ENCODE measurements around the gene DPP8.
"Not testable (repeated sequence)": the region's sequence is repeated elsewhere in the genome, so short reads cannot be mapped to it uniquely, and the experiment has no call there.

The DPP8 gene

GRCh38 chr15:65524226-65524625, 6.7 kb upstream of the DPP8 start:
- DNase-seq = no peak

- DNase-seq = no peak
These were observed 3.9 kb upstream of the DPP8 start for GRCh38 chr15:65521350-65521749.

GRCh38 chr15:65518633-65519285, 1.3 kb upstream of the DPP8 start:
- no peak for DNase-seq

GRCh38 chr15:65517866-65518207, 348 bp upstream of the DPP8 start:
- DNase-seq = no peak

GRCh38 chr15:65512807-65513416, 4.6 kb downstream of the DPP8 start:
- DNase-seq = no peak

- DNase-seq = no peak
These were observed 5.3 kb downstream of the DPP8 start for GRCh38 chr15:65512189-65512588.

- DNase-seq = no peak
These were observed 8.2 kb downstream of the DPP8 start for GRCh38 chr15:65509321-65509720.

GRCh38 chr15:65494076-65494475, 23.4 kb downstream of the DPP8 start:
- no peak for DNase-seq

- DNase-seq = no peak
These were observed 32.6 kb downstream of the DPP8 start for GRCh38 chr15:65484876-65485275.

- DNase-seq = no peak
These were observed 40.6 kb downstream of the DPP8 start for GRCh38 chr15:65476903-65477302.

GRCh38 chr15:65470866-65471265, 46.6 kb downstream of the DPP8 start:
- DNase-seq = no peak

GRCh38 chr15:65468229-65468909, 49.1 kb downstream of the DPP8 start:
- no peak for DNase-seq

GRCh38 chr15:65466901-65467300, 50.6 kb downstream of the DPP8 start:
- no peak for DNase-seq

GRCh38 chr15:65463096-65463495, 54.4 kb downstream of the DPP8 start:
- DNase-seq = not testable (repeated sequence)

- DNase-seq = no peak
These were observed 56.6 kb downstream of the DPP8 start for GRCh38 chr15:65460741-65461347.

- not testable (repeated sequence) for DNase-seq
These were observed 62.2 kb downstream of the DPP8 start for GRCh38 chr15:65455256-65455655.

GRCh38 chr15:65451989-65452388, 65.5 kb downstream of the DPP8 start:
- no peak for DNase-seq

GRCh38 chr15:65450556-65450955, 66.9 kb downstream of the DPP8 start:
- no peak for DNase-seq

GRCh38 chr15:65447145-65447544, 70.3 kb downstream of the DPP8 start:
- no peak for DNase-seq

- no peak for DNase-seq
These were observed 83.3 kb downstream of the DPP8 start for GRCh38 chr15:65434201-65434600.

- DNase-seq = no peak
These were observed 85.8 kb downstream of the DPP8 start for GRCh38 chr15:65431731-65432130.

- no peak for DNase-seq
These were observed 91.2 kb downstream of the DPP8 start for GRCh38 chr15:65426216-65426853.

- DNase-seq = no peak
These were observed 92.8 kb downstream of the DPP8 start for GRCh38 chr15:65424683-65425082.

All from activated naive CD4-positive, alpha-beta T cell (primary cell).